ENCODE measurements around the gene LYPD5.

DNA sequence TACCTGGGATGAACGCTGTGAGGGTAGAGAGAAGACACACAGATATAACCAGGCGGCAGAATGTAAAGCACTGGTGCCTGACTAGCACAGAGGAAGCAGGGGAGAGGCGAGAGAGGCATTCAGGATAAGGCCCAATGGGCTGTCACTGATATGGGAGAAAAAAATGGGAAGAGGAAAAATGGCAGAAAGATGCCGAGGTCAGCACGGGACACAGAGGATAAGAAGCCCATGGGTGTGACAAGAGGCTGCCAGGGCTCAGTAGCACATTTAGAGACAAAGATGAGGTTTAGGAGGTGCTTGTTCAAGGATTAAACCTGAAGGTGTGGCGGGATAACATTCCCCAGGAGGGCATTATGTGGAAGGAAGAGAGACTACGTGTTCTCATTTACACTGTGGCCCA is 53.1 kb downstream of the LYPD5 start:
- TF ChIP-seq CTCF (IDR thresholded peaks at IDR 0.05; ENCODE audit: control extremely low read depth in 1 of 3, insufficient read depth in 1 of 3, low read depth in 1 of 3, low read length in 3 of 3) (no peak), POLR2A (IDR thresholded peaks at IDR 0.05; ENCODE audit: control extremely low read depth in 1 of 2, low read depth in 2 of 2, low read length in 2 of 2) (no peak), POLR2AphosphoS5 (IDR thresholded peaks at IDR 0.05; ENCODE audit: low read depth, low read length) (no peak)
- TF ChIP-seq, protein P1, sequence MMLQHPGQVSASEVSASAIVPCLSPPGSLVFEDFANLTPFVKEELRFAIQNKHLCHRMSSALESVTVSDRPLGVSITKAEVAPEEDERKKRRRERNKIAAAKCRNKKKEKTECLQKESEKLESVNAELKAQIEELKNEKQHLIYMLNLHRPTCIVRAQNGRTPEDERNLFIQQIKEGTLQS (IDR thresholded peaks at IDR 0.05; ENCODE audit: insufficient read depth, low read depth, low read length): no peak
